Endothelial cell of umbilical vein (primary cell): Measurements from ENCODE around the gene SLC25A13. TPM values are rescaled to one million over a fixed set of nuclear protein-coding genes. Genes with fewer than 3 reads are reported as not detected.
"Not testable (repeated sequence)": the region's sequence is repeated elsewhere in the genome, so short reads cannot be mapped to it uniquely, and the experiment has no call there.

Experiments used
- Bru-seq: library from RNA; stranded (reverse); fragments of 400-500 nt; gene quantifications from one replicate; lab custom pipeline; 2021; lab: Mats Ljungman, UMichigan
- BruChase-seq, 2 experiments: library from RNA; stranded (reverse); fragments of 400-500 nt; gene quantifications; one replicate each; lab custom pipeline; 2021; lab: Mats Ljungman, UMichigan
- BruUV-seq: library from RNA; stranded (reverse); fragments of 400-500 nt; replicated peaks from 2 replicates; lab custom pipeline; 2021; lab: Mats Ljungman, UMichigan
- CTCF ChIA-PET: fragments of 300-600, 350-600 bp; sonication (Branson Sonifier 250); formaldehyde crosslinking; loops from one replicate; lab custom pipeline; 2021; ENCODE audit warnings: antibody characterized with exemption, inconsistent platforms; lab: Charles Lee
- POLR2A ChIA-PET: fragments of 300-600, 350-600 bp; sonication (Branson Sonifier 250); formaldehyde crosslinking; loops from one replicate; lab custom pipeline; 2021; ENCODE audit warnings: antibody characterized with exemption, inconsistent platforms; lab: Charles Lee
- DNase-seq: peaks from one replicate; pipeline ENCODE4 v3.0.0-alpha.2; 2011; ENCODE audit warnings: low read depth, low spot score
- FAIRE-seq: peaks from 2 replicates; lab custom pipeline; 2011; peaks lifted over from hg19 to GRCh38; lab: Jason Lieb, UNC
- H2AFZ ChIP-seq: 2 replicates; pipeline ENCODE4 v1.6.0; 2012; ENCODE audit warnings: low read depth, low read length, control low read depth, inconsistent platforms
- H3K27ac ChIP-seq: 2 replicates; pipeline ENCODE4 v1.5.1; 2011; ENCODE audit warnings: low read depth, mild to moderate bottlenecking, control low read depth, low read length, moderate library complexity; ENCODE audit not compliant: insufficient read depth
- H3K27me3 ChIP-seq, 2 experiments: 2 replicates each; pipeline versions ENCODE4 v1.6.0 to v1.6.1; 2011; ENCODE audit warnings: low read length in 2 of 2, mixed read lengths in 1 of 2; ENCODE audit not compliant: control insufficient read depth in 2 of 2, insufficient read depth in 2 of 2
- H3K36me3 ChIP-seq, 2 experiments: 2 replicates in 1 of 2; 3 replicates in 1 of 2; pipeline ENCODE4 v1.5.1; 2011; ENCODE audit warnings: low read length in 2 of 2, mild to moderate bottlenecking in 1 of 2, moderate library complexity in 1 of 2; ENCODE audit not compliant: control insufficient read depth in 2 of 2, insufficient read depth in 2 of 2; ENCODE audit errors: extremely low read depth in 1 of 2
- H3K4me1 ChIP-seq: 3 replicates; pipeline ENCODE4 v1.5.1; 2011; ENCODE audit warnings: mild to moderate bottlenecking, low read length; ENCODE audit not compliant: control insufficient read depth, insufficient read depth; ENCODE audit errors: extremely low read depth
- H3K4me2 ChIP-seq: 2 replicates; pipeline ENCODE4 v1.6.1; 2011; ENCODE audit warnings: low read length, control low read depth, mixed read lengths; ENCODE audit not compliant: insufficient read depth
- H3K4me3 ChIP-seq, 3 experiments: fragments of 200-600 bp in 1 of 3; sonication (generic), shearing (Covaris generic) in 1 of 3; replicated peaks in 1 of 3; 2 replicates each; pipeline ENCODE4 v1.5.1; 2011 to 2016; ENCODE audit warnings: control low read depth in 3 of 3, low read length in 3 of 3, mild to moderate bottlenecking in 2 of 3, inconsistent platforms in 1 of 3, low read depth in 1 of 3, moderate library complexity in 1 of 3; ENCODE audit not compliant: insufficient read depth in 1 of 3
- H3K79me2 ChIP-seq: 2 replicates; pipeline ENCODE4 v1.6.0; 2012; ENCODE audit warnings: low read length, inconsistent platforms; ENCODE audit not compliant: control insufficient read depth, insufficient read depth
- H3K9ac ChIP-seq: replicated peaks from 2 replicates; pipeline ENCODE3; 2011; ENCODE audit warnings: low read length, control low read depth; ENCODE audit not compliant: insufficient read depth; ENCODE audit errors: extremely low read depth
- H3K9me1 ChIP-seq: replicated peaks from 3 replicates; pipeline ENCODE4 v1.6.0; 2011; ENCODE audit warnings: mild to moderate bottlenecking, low read length; ENCODE audit not compliant: control insufficient read depth, insufficient read depth; ENCODE audit errors: extremely low read depth
- H3K9me3 ChIP-seq: replicated peaks from 2 replicates; pipeline ENCODE4 v1.5.1; 2012; ENCODE audit warnings: low read length, inconsistent platforms; ENCODE audit not compliant: control insufficient read depth, insufficient read depth
- H4K20me1 ChIP-seq: replicated peaks from 2 replicates; pipeline ENCODE3; 2011; ENCODE audit warnings: mild to moderate bottlenecking, low read length; ENCODE audit not compliant: control insufficient read depth, insufficient read depth; ENCODE audit errors: extremely low read depth
- CTCF ChIP-seq, 2 donors: IDR thresholded peaks; 1 replicate in 1 of 2; 2 replicates in 1 of 2; pipeline ENCODE4 v1.5.1; 2011; ENCODE audit warnings: low read length in 2 of 2, mild to moderate bottlenecking in 2 of 2, moderate library complexity in 2 of 2, control low read depth in 1 of 2, inconsistent platforms in 1 of 2, low read depth in 1 of 2; ENCODE audit not compliant: insufficient read depth in 1 of 2; ENCODE audit errors: extremely low read depth in 1 of 2
- EZH2 ChIP-seq: IDR thresholded peaks from 2 replicates; pipeline ENCODE4 v1.6.1; 2012; ENCODE audit warnings: borderline replicate concordance, low read depth, mild to moderate bottlenecking, moderate library complexity, low read length, inconsistent platforms; ENCODE audit not compliant: severe bottlenecking
- GATA2 ChIP-seq: IDR thresholded peaks from 2 replicates; pipeline ENCODE4 v1.7.0; 2011; ENCODE audit warnings: low read depth, mild to moderate bottlenecking, moderate library complexity, mixed read lengths, low read length; ENCODE audit not compliant: insufficient read length, insufficient read depth
- JUN ChIP-seq: IDR thresholded peaks from 2 replicates; pipeline ENCODE4 v1.6.1; 2011; ENCODE audit warnings: borderline replicate concordance, low read depth; ENCODE audit not compliant: insufficient read length, insufficient read depth
- MAX ChIP-seq: IDR thresholded peaks from 2 replicates; pipeline ENCODE4 v1.6.1; 2011; ENCODE audit not compliant: insufficient read depth, insufficient read length
- MYC ChIP-seq: IDR thresholded peaks from one replicate; pipeline ENCODE4 v1.6.1; 2011; ENCODE audit warnings: mild to moderate bottlenecking, low read depth, low read length
- POLR2A ChIP-seq: IDR thresholded peaks from 2 replicates; pipeline ENCODE4 v1.6.1; 2012; ENCODE audit warnings: low read depth, mild to moderate bottlenecking, control low read depth, low read length
- POLR2AphosphoS5 ChIP-seq: IDR thresholded peaks from 2 replicates; pipeline ENCODE4 v1.6.1; 2012; ENCODE audit warnings: low read depth, mild to moderate bottlenecking, control low read depth, low read length, moderate library complexity; ENCODE audit not compliant: insufficient read depth
- dilution Hi-C: fragments of 300-500 bp; cut with MboI; formaldehyde crosslinking; loops from one replicate; pipeline ENCODE4 v1.15.0; 2019; ENCODE audit warnings: low sequenced_read_pairs; ENCODE audit not compliant: extremely low pct_ligation_motif_present
- intact Hi-C: fragments of 100-400 bp; cut with micrococcal nuclease; formaldehyde crosslinking; loops from one replicate; pipeline ENCODE4 v1.10.0; 2022
- long read RNA-seq: library from polyadenylated mRNA; stranded (forward); transcript quantifications from one replicate; pipeline ENCODE4 v2.0.0, GENCODE V29; 2021
- polyA minus RNA-seq, 3 experiments: library from RNA; depleted of rRNA, polyadenylated mRNA; stranded (reverse); fragments of >200 nt; gene quantifications; 1 replicate in 1 of 3; 2 replicates in 2 of 3; pipeline ENCODE4 v1.2.3, GENCODE V29; 2011
- polyA plus RNA-seq, 4 experiments: library from polyadenylated mRNA; depleted of rRNA in 3 of 4; stranded (reverse) in 3 of 4; unstranded in 1 of 4; fragments of >200 nt; gene quantifications; 2 replicates each; pipeline versions ENCODE4 v1.2.1 to v1.2.3, GENCODE V29; 2011 to 2012; ENCODE audit warnings: missing spikeins in 1 of 4
- total RNA-seq: library from RNA; stranded (reverse); gene quantifications from 2 replicates; pipeline ENCODE4 v1.2.3, GENCODE V29; 2021

The SLC25A13 gene
- total RNA-seq (34.4 and 36.1 TPM in 2 replicates), polyA plus RNA-seq (12.4 and 13.2 TPM in 2 replicates), polyA minus RNA-seq (23.5 and 28.2 TPM in 2 replicates), Bru-seq, nascent RNA (percentile 83 among the genes with signal in this experiment), BruChase-seq, experiment 1, labeled RNA remaining after a 6-hour chase (percentile 63 among the genes with signal in this experiment), BruChase-seq, experiment 2, labeled RNA remaining after a 2-hour chase (percentile 63 among the genes with signal in this experiment)
- 15.2 and 16.0 TPM in 2 replicates for polyA plus RNA-seq (2011; cell fraction: cytosol; rRNA removed)
- polyA plus RNA-seq (2011; cell fraction: nucleus; rRNA removed), result 33.9 and 37.1 TPM in 2 replicates
- polyA plus RNA-seq (2012), result 14.3 and 26.4 TPM in 2 replicates
- 21.8 TPM for polyA minus RNA-seq (2011; cell fraction: cytosol; rRNA and poly(A)+ RNA removed)
- 29.1 and 38.5 TPM in 2 replicates for polyA minus RNA-seq (2011; cell fraction: nucleus; rRNA and poly(A)+ RNA removed)
- long read RNA-seq, transcript SLC25A13-201 (18 exons, 3,136 nt), result major isoform, 43 of 63 reads
- long read RNA-seq, partial matches to known transcripts, result 9 of 63 reads
- long read RNA-seq, other reads (novel, unspliced or antisense), result 10 of 63 reads

- CTCF ChIA-PET, result interaction anchor here (1.1 kb wide), 1 partner anchor 18 kb away, joined by 3 read pairs; no protein-coding TSS in a partner anchor
Observed at GRCh38 chr7:96321658-96322372, at the start of gene SLC25A13. Gene SLC25A13, minus strand, starts transcription at chr7:96322098. Its CDS starts 142 bp downstream, at chr7:96321956.

GRCh38 chr7:96365916-96366315 is 44.0 kb upstream of the SLC25A13 start:
- H3K4me3 ChIP-seq, dilution Hi-C loops, POLR2A ChIA-PET, H3K79me2 ChIP-seq, H3K9me1 ChIP-seq, H3K36me3 ChIP-seq, FAIRE-seq, H2AFZ ChIP-seq, H3K27ac ChIP-seq, H3K27me3 ChIP-seq, H3K9ac ChIP-seq, BruUV-seq, DNase-seq, H3K4me2 ChIP-seq, H4K20me1 ChIP-seq, H3K9me3 ChIP-seq, intact Hi-C loops, CTCF ChIA-PET, H3K4me1 ChIP-seq: not testable (repeated sequence)

More at GRCh38 chr7:96321658-96322372, at the start of gene SLC25A13:
- intact Hi-C loops (loop anchor here (1.0 to 10.0 kb wide), 10 partner anchors 66 to 705 kb away; partner anchors contain the start of genes DLX6 and SEM1), dilution Hi-C loops (no loop called here)
- Histone ChIP-seq H3K9ac (peak within 1 kb of the TSS; percentile 90), H3K4me2 (peak within 1 kb of the TSS; percentile 67), H3K27ac (peak within 1 kb of the TSS; percentile 85), H3K4me3 (peak within 1 kb of the TSS; percentile 71 to 90 (median 86)), H4K20me1 (no peaks in the 10 kb centered on the region), H3K79me2 (peaks cover 12% of the 10 kb centered on the region), H3K4me1 (peaks cover 14% of the 10 kb centered on the region), H3K9me3 (no peaks in the 10 kb centered on the region), H3K9me1 (no peaks in the 10 kb centered on the region), H3K36me3 (no peaks in the 10 kb centered on the region), H2AFZ (peak within 1 kb of the TSS; percentile 89), H3K27me3 (no peaks in the 10 kb centered on the region)
- POLR2A ChIA-PET, result no interaction called here
- peak; percentile 81 for DNase-seq
- BruUV-seq, result TSS peak; percentile 81
- peak; percentile 79 for FAIRE-seq
- TF ChIP-seq MYC (peak; percentile 37), MAX (peak; percentile 93), POLR2AphosphoS5 (peak; percentile 58), EZH2 (no peak), CTCF (IDR thresholded peaks at IDR 0.05; ENCODE audit: extremely low read depth in 1 of 2, insufficient read depth in 1 of 2, low read depth in 1 of 2, low read length in 2 of 2) (no peak), GATA2 (no peak), JUN (no peak), POLR2A (peak; percentile 74)
